Esophagus squamous epithelium (tissue), 4 donors: ENCODE data around the gene MINDY1.

ENCODE experiments used
- POLR2A ChIP-seq, 4 donors: fragments of 450-650 bp; IDR thresholded peaks; one replicate each; pipeline ENCODE4 v1.6.1; 2017; ENCODE audit warnings: antibody characterized with exemption in 4 of 4, mild to moderate bottlenecking in 4 of 4, moderate library complexity in 3 of 4
- TF ChIP-seq, protein P1 (sequence below), 6 experiments: fragments of 450-650 bp in 4 of 6; fragments of 200-600 bp in 2 of 6; sonication (generic) in 2 of 6; IDR thresholded peaks; one replicate each; pipeline ENCODE4 v1.5.1; 2016 to 2019; ENCODE audit warnings: antibody characterized with exemption in 6 of 6, mild to moderate bottlenecking in 4 of 6, moderate library complexity in 4 of 6

DNA sequence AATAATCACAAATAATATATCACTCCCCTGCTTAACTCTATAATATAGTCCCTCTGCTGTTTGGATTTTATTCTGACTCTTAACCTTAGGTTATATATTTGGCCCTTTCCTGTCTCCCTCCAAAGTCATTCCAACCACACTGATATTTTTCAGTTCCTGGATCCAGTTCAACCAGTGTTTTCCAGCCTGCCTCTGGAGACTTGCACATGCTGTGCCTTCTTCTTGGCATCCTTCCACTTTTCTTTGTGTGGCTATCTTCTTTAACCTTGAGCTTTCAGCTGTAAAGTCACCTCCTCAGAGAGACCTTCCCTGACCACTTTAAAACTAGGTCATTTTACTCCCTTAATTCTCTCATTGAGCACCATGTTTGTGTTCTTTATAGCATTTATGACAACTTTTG lies 51.4 kb downstream of the MINDY1 start:
- TF ChIP-seq, protein P1, sequence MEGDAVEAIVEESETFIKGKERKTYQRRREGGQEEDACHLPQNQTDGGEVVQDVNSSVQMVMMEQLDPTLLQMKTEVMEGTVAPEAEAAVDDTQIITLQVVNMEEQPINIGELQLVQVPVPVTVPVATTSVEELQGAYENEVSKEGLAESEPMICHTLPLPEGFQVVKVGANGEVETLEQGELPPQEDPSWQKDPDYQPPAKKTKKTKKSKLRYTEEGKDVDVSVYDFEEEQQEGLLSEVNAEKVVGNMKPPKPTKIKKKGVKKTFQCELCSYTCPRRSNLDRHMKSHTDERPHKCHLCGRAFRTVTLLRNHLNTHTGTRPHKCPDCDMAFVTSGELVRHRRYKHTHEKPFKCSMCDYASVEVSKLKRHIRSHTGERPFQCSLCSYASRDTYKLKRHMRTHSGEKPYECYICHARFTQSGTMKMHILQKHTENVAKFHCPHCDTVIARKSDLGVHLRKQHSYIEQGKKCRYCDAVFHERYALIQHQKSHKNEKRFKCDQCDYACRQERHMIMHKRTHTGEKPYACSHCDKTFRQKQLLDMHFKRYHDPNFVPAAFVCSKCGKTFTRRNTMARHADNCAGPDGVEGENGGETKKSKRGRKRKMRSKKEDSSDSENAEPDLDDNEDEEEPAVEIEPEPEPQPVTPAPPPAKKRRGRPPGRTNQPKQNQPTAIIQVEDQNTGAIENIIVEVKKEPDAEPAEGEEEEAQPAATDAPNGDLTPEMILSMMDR (IDR thresholded peaks at IDR 0.05) = no peak
- no peak for TF ChIP-seq POLR2A (IDR thresholded peaks at IDR 0.05)
